DND-41 (cell line): Measurements from ENCODE around the gene EIF3A.

ENCODE experiments used
- ATAC-seq: fragments of 200-7000 bp; cut with Tn5 transposase; 3 replicates; pipeline ENCODE4 v1.9.1; 2021; ENCODE audit warnings: low read depth; ENCODE audit not compliant: insufficient read depth
- DNase-seq: peaks from one replicate; pipeline ENCODE4 v3.0.0-alpha.2; 2020
- H2AFZ ChIP-seq: 2 replicates; pipeline ENCODE4 v1.6.0; 2012; ENCODE audit warnings: low read depth, low read length
- H3K27ac ChIP-seq: 2 replicates; pipeline ENCODE4 v1.5.1; 2012; ENCODE audit warnings: low read length, inconsistent platforms
- H3K27me3 ChIP-seq: fragments of 200-600 bp; sonication (generic); 2 replicates; pipeline ENCODE4 v1.6.0; 2012; ENCODE audit warnings: low read length, mild to moderate bottlenecking, inconsistent platforms; ENCODE audit not compliant: insufficient read depth, poor library complexity
- H3K36me3 ChIP-seq: 2 replicates; pipeline ENCODE4 v1.5.1; 2012; ENCODE audit warnings: low read length, inconsistent platforms; ENCODE audit not compliant: insufficient read depth
- H3K4me1 ChIP-seq: 2 replicates; pipeline ENCODE4 v1.5.1; 2012; ENCODE audit warnings: mild to moderate bottlenecking, low read length; ENCODE audit not compliant: insufficient read depth
- H3K4me2 ChIP-seq: 2 replicates; pipeline ENCODE4 v1.6.0; 2012; ENCODE audit warnings: mild to moderate bottlenecking, moderate library complexity, low read length, inconsistent platforms; ENCODE audit not compliant: insufficient read depth
- H3K4me3 ChIP-seq, 2 experiments: fragments of 200-600 bp in 1 of 2; shearing (Covaris generic) in 1 of 2; 2 replicates each; pipeline ENCODE4 v1.5.1; 2012 to 2016; ENCODE audit warnings: inconsistent platforms in 2 of 2, low read length in 2 of 2, mild to moderate bottlenecking in 2 of 2, low read depth in 1 of 2, moderate library complexity in 1 of 2
- H3K79me2 ChIP-seq: 2 replicates; pipeline ENCODE4 v1.6.0; 2012; ENCODE audit warnings: low read length, inconsistent platforms; ENCODE audit not compliant: insufficient read depth
- H3K9ac ChIP-seq: 2 replicates; pipeline ENCODE4 v1.6.0; 2012; ENCODE audit warnings: low read depth, mild to moderate bottlenecking, inconsistent platforms, low read length, moderate library complexity
- H3K9me3 ChIP-seq: 2 replicates; pipeline ENCODE4 v1.5.1; 2012; ENCODE audit warnings: low read length, moderate library complexity, mild to moderate bottlenecking, inconsistent platforms; ENCODE audit not compliant: insufficient read depth, severe bottlenecking
- H4K20me1 ChIP-seq: 2 replicates; pipeline ENCODE4 v1.6.0; 2012; ENCODE audit warnings: low read length; ENCODE audit not compliant: insufficient read depth
- CTCF ChIP-seq: IDR thresholded peaks from 2 replicates; pipeline ENCODE4 v1.5.1; 2012; ENCODE audit warnings: borderline replicate concordance, low read length, moderate library complexity, mild to moderate bottlenecking; ENCODE audit not compliant: poor library complexity, severe bottlenecking; ENCODE audit errors: extremely low read depth
- EZH2 ChIP-seq: IDR thresholded peaks from 3 replicates; pipeline ENCODE4 v1.6.1; 2012; ENCODE audit warnings: borderline replicate concordance, low read depth, mild to moderate bottlenecking, moderate library complexity, low read length, inconsistent platforms; ENCODE audit not compliant: severe bottlenecking

Gene EIF3A

DNA sequence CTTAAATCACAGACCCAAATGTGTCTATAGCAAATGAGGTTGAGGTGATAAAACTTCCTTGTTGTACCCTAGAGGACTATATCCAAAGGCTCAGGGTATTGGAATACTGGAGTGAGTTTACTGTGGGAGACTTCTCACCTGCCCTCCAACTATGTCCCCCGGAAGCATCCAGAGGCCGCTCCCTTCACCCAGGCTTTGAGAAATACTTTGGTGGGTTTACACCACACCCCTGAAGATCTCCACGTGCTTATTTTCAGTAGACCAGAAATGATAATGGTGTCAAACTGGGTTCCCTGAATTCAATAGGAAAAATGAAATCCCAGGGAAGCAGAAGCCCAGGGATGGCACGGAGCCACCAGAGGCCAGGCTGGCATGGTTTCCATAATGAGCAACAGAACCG lies 82.4 kb downstream of the EIF3A start:
- ATAC-seq: no peak
- no peak for DNase-seq

GRCh38 chr10:118997379-118997778 lies 83.2 kb downstream of the EIF3A start:
- ATAC-seq (no peak), DNase-seq (no peak)
- TF ChIP-seq EZH2: no peak
- no peak for TF ChIP-seq CTCF
- H3K4me1 ChIP-seq: no peaks in the 10 kb centered on the region
- no peaks in the 10 kb centered on the region for H3K27me3 ChIP-seq
- no peak overlapping the region for H3K4me3 ChIP-seq
- H3K36me3 ChIP-seq: no peaks in the 10 kb centered on the region
- no peaks in the 10 kb centered on the region for H4K20me1 ChIP-seq
- H3K27ac ChIP-seq: no peak overlapping the region
- no peak overlapping the region for H3K9ac ChIP-seq
- H2AFZ ChIP-seq: no peak overlapping the region
- H3K79me2 ChIP-seq: no peaks in the 10 kb centered on the region
- H3K9me3 ChIP-seq: no peaks in the 10 kb centered on the region
- H3K4me2 ChIP-seq: no peak overlapping the region

More for the DNA sequence above, 82.4 kb downstream of the EIF3A start:
- Histone ChIP-seq H3K79me2 (no peaks in the 10 kb centered on the region), H3K4me1 (no peaks in the 10 kb centered on the region), H3K4me2 (no peak overlapping the region), H2AFZ (no peak overlapping the region), H3K4me3 (no peak overlapping the region), H3K9ac (no peak overlapping the region), H3K27ac (no peak overlapping the region), H4K20me1 (no peaks in the 10 kb centered on the region), H3K9me3 (no peaks in the 10 kb centered on the region), H3K27me3 (no peaks in the 10 kb centered on the region), H3K36me3 (no peaks in the 10 kb centered on the region)
- TF ChIP-seq EZH2 (no peak), CTCF (no peak)

DNA sequence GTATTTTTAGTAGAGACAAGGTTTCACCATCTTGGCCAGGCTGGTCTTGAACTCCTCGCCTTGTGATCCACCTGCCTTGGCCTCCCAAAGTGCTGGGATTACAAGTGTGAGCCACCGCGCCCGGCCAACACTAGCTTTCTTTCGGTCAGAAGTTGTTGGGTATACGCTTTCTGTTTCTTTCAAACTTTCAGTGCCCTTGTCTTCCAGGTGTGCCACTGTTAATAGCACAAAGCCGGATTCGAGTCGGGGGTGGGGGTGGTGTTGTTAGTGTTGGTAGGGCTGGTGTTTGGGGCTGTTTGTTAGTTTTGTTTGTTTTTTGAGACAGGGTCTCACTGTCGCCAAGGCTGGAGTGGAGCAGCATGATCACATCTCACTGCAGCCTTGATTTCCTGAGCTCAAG lies 84.9 kb downstream of the EIF3A start:
- Histone ChIP-seq H3K27me3 (peaks cover 3% of the 10 kb centered on the region), H3K9ac (no peak overlapping the region), H2AFZ (no peak overlapping the region), H3K4me1 (no peaks in the 10 kb centered on the region), H3K79me2 (no peaks in the 10 kb centered on the region), H3K4me3 (no peak overlapping the region), H3K36me3 (no peaks in the 10 kb centered on the region), H3K4me2 (no peak overlapping the region), H3K27ac (no peak overlapping the region), H3K9me3 (no peaks in the 10 kb centered on the region), H4K20me1 (no peaks in the 10 kb centered on the region)
- TF ChIP-seq CTCF: no peak
- no peak for TF ChIP-seq EZH2
- no peak for DNase-seq
- ATAC-seq: no peak

DNA sequence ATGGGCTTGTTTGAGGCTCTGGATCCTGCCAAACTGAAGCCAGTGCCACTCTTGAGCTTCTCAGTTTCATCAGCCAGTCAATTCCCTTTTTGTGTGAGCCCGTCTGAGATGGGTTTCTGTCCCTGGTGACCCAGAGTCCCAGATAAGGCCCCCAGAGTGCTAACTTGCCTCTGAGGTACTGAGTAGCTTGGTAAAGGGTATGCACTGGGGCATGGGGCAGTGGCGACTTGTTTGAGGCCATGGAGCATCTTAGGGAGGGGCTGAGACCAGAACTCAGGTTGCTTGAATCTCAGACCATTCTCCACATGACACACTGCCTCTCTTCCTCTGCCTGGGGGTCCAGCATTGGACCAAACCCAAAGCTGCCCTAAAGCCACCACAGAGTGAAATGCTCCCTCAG lies 86.3 kb downstream of the EIF3A start:
- Histone ChIP-seq H3K4me2 (no peak overlapping the region), H3K36me3 (no peaks in the 10 kb centered on the region), H3K9me3 (no peaks in the 10 kb centered on the region), H3K27ac (no peak overlapping the region), H3K9ac (no peak overlapping the region), H2AFZ (no peak overlapping the region), H3K4me1 (no peaks in the 10 kb centered on the region), H4K20me1 (no peaks in the 10 kb centered on the region), H3K4me3 (no peak overlapping the region), H3K79me2 (no peaks in the 10 kb centered on the region), H3K27me3 (peaks cover 3% of the 10 kb centered on the region)
- no peak for TF ChIP-seq EZH2
- ATAC-seq (no peak), DNase-seq (no peak)
